Gastrocnemius medialis (tissue), 4 donors: ENCODE measurements around the gene CHST14. TPM values are rescaled to one million over a fixed set of nuclear protein-coding genes. Genes with fewer than 3 reads are reported as not detected.
A peak's percentile ranks its signal among the peaks of the same experiment; 100 is the strongest.

Experiments
- ATAC-seq, 2 donors: fragments of 150-250 bp; one replicate each; pipeline ENCODE4 v1.9.1; 2016
- DNase-seq, 2 donors: peaks; one replicate each; pipeline ENCODE4 v3.0.0-alpha.2; 2019
- H3K27ac ChIP-seq, 4 donors: fragments of 200-600 bp; sonication (generic); 1 replicate in 1 of 4; 2 replicates in 3 of 4; pipeline ENCODE4 v1.5.1; 2016 to 2018; ENCODE audit warnings: mild to moderate bottlenecking in 2 of 4, moderate library complexity in 1 of 4
- H3K27me3 ChIP-seq, 3 donors: fragments of 200-600 bp; sonication (generic) in 2 of 3; 1 replicate in 1 of 3; 2 replicates in 2 of 3; pipeline versions ENCODE4 v1.5.1 to v1.6.0; 2016 to 2019; ENCODE audit warnings: mild to moderate bottlenecking in 1 of 3, moderate library complexity in 1 of 3
- H3K36me3 ChIP-seq, 2 donors: fragments of 200-600 bp; sonication (generic) in 1 of 2; one replicate each; pipeline ENCODE4 v1.5.1; 2017 to 2018
- H3K4me1 ChIP-seq, 2 donors: fragments of 200-600 bp; sonication (generic) in 1 of 2; one replicate each; pipeline ENCODE4 v1.5.1; 2016 to 2017; ENCODE audit warnings: mild to moderate bottlenecking in 2 of 2
- H3K4me3 ChIP-seq, 4 donors: fragments of 200-600 bp; sonication (generic) in 3 of 4; 1 replicate in 1 of 4; 2 replicates in 3 of 4; pipeline ENCODE4 v1.5.1; 2016 to 2019; ENCODE audit warnings: mild to moderate bottlenecking in 2 of 4
- H3K9me3 ChIP-seq, 3 donors: fragments of 200-600 bp; sonication (generic) in 2 of 3; 1 replicate in 1 of 3; 2 replicates in 2 of 3; pipeline ENCODE4 v1.5.1; 2016 to 2019
- CTCF ChIP-seq, 5 experiments: fragments of 450-650 bp in 3 of 5; fragments of 200-600 bp in 2 of 5; sonication (generic) in 2 of 5; IDR thresholded peaks in 4 of 5; conservative IDR thresholded peaks in 1 of 5; 1 replicate in 4 of 5; 2 replicates in 1 of 5; pipeline ENCODE4 v1.5.1; 2016 to 2019; ENCODE audit warnings: antibody characterized with exemption in 5 of 5, mild to moderate bottlenecking in 3 of 5, moderate library complexity in 3 of 5
- POLR2A ChIP-seq, 2 donors: fragments of 450-650 bp; IDR thresholded peaks; one replicate each; pipeline ENCODE4 v1.6.1; 2017; ENCODE audit warnings: antibody characterized with exemption in 2 of 2, mild to moderate bottlenecking in 2 of 2, moderate library complexity in 2 of 2
- in situ Hi-C, 4 donors: fragments of 200-750 bp; cut with MboI; loops; one replicate each; pipeline versions ENCODE4 v1.15.0 to v1.8.0; 2017; ENCODE audit warnings: low sequenced_read_pairs in 4 of 4
- intact Hi-C: fragments of 100-400 bp; cut with DNase I; formaldehyde crosslinking; loops from one replicate; pipeline ENCODE4 v1.15.1; 2023; ENCODE audit warnings: low total_unique reads
- total RNA-seq, 4 donors: library from RNA; depleted of rRNA; stranded (reverse); fragments of >200 nt; gene quantifications; one replicate each; pipeline versions ENCODE4 v1.1.0 to v1.2.3, GENCODE V29; 2016

The CHST14 gene
- total RNA-seq, 4 donors from 2014 or later, result 3.0 to 5.2 (median 3.9) TPM

- no peak overlapping the region for H3K4me3 ChIP-seq
- H3K36me3 ChIP-seq, result no peaks in the 10 kb centered on the region
- TF ChIP-seq POLR2A (IDR thresholded peaks at IDR 0.05) (no peak), CTCF (IDR thresholded peaks at IDR 0.05 in 4 of 5, conservative IDR thresholded peaks at IDR 0.05 in 1 of 5) (no peak)
- intact Hi-C loops (no loop called here), in situ Hi-C loops (no loop called here)
- ATAC-seq, result no peak
- H3K27me3 ChIP-seq, result peaks cover 20 to 28% (median 24%) of the 10 kb centered on the region in 3 donors
- peaks cover 14 to 23% of the 10 kb centered on the region in 2 donors for H3K4me1 ChIP-seq
- no peak overlapping the region for H3K27ac ChIP-seq
- DNase-seq, result no peak
- no peaks in the 10 kb centered on the region for H3K9me3 ChIP-seq
Measured at GRCh38 chr15:40437752-40438687, 32.8 kb upstream of the CHST14 start.

GRCh38 chr15:40438712-40439111, 32.1 kb upstream of the CHST14 start:
- ATAC-seq (no peak), DNase-seq (no peak)
- H3K4me3 ChIP-seq, result no peak overlapping the region
- peaks cover 14 to 23% of the 10 kb centered on the region in 2 donors for H3K4me1 ChIP-seq
- TF ChIP-seq CTCF (IDR thresholded peaks at IDR 0.05 in 4 of 5, conservative IDR thresholded peaks at IDR 0.05 in 1 of 5) (no peak), POLR2A (IDR thresholded peaks at IDR 0.05) (no peak)
- H3K36me3 ChIP-seq, result no peaks in the 10 kb centered on the region
- no peak overlapping the region for H3K27ac ChIP-seq
- intact Hi-C loops, result no loop called here
- in situ Hi-C loops, result no loop called here
- no peaks in the 10 kb centered on the region for H3K9me3 ChIP-seq
- peaks cover 20 to 28% (median 24%) of the 10 kb centered on the region in 3 donors for H3K27me3 ChIP-seq

- H3K27ac ChIP-seq, result peak overlapping the region in 1 of 4 donors; percentile 76
- H3K36me3 ChIP-seq, result no peaks in the 10 kb centered on the region
- H3K4me1 ChIP-seq, result peaks cover 14 to 23% of the 10 kb centered on the region in 2 donors
- peak overlapping the region; percentile 68 to 77 (median 73) for H3K4me3 ChIP-seq
- in situ Hi-C loops (no loop called here), intact Hi-C loops (no loop called here)
- TF ChIP-seq CTCF (IDR thresholded peaks at IDR 0.05 in 4 of 5, conservative IDR thresholded peaks at IDR 0.05 in 1 of 5) (no peak), POLR2A (IDR thresholded peaks at IDR 0.05) (no peak)
- DNase-seq, result no peak
- no peaks in the 10 kb centered on the region for H3K9me3 ChIP-seq
- ATAC-seq, result no peak
- H3K27me3 ChIP-seq, result peaks cover 20 to 28% (median 24%) of the 10 kb centered on the region in 3 donors
Measured at GRCh38 chr15:40439461-40439959, 31.3 kb upstream of the CHST14 start.

DNA sequence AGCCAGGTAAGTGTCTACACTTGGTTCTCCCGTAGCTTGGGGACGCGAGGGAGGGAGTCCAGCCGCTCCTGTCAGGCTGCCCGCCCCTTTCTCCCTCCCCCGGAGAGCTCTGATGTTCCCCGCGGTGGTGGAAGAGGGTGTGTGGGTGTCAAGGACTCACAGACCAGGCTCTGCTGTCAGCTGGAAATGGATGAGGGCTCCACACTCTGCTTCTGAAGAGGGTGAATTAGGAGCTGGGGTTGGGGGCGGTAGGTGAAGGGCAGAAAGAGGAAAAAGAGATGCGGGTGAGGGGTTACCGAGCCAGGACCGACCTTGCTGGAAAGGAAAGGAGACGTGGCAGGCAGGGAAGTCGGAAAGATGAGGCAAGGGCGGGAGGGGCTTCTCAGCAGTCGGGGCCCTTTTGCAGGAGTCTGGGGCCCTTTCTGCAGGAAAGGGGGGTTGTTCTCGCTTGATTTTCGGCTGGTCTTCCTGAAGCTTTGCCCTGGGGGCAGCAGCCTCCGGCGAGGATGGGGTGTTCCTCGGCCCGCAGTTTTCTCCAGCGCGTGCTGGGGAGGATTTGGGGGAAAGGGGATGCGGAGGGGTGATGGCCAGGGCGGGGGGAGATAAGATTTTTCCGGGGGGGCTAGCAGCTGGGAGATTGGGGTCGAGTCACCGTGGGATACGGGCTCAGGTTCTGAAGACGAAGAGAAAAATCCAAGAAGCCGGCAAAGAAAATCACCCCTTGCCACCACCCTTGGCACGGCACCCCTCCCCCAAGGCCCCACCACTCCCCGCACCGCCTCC, 30.6 kb upstream of the CHST14 start:
- TF ChIP-seq CTCF (IDR thresholded peaks at IDR 0.05 in 4 of 5, conservative IDR thresholded peaks at IDR 0.05 in 1 of 5) (peak in 1 of 5 experiments; percentile 23), POLR2A (IDR thresholded peaks at IDR 0.05) (no peak)
- Histone ChIP-seq H3K4me3 (peak overlapping the region; percentile 68 to 77 (median 73)), H3K36me3 (no peaks in the 10 kb centered on the region), H3K27ac (peak overlapping the region in 3 of 4 donors; percentile 1 to 76 (median 2)), H3K4me1 (peaks cover 14 to 23% of the 10 kb centered on the region in 2 donors), H3K27me3 (peaks cover 20 to 28% (median 24%) of the 10 kb centered on the region in 3 donors), H3K9me3 (no peaks in the 10 kb centered on the region)
- in situ Hi-C loops (no loop called here), intact Hi-C loops (loop anchor here (2.0 to 10.0 kb wide), 4 partner anchors 31 to 125 kb away; partner anchors contain the start of genes CCDC32, CHST14 and RPUSD2)
- DNase-seq (no peak), ATAC-seq (peak in 1 of 2 donors; percentile 2)
